Stimulated activated CD4-positive, alpha-beta T cell treated with anti-CD3 and anti-CD28 coated beads, Interleukin-4, amount 100 ng/mL, for 48 hours (primary cell): ENCODE results near the gene OR10A5.
"Not testable (repeated sequence)": the region's sequence is repeated elsewhere in the genome, so short reads cannot be mapped to it uniquely, and the experiment has no call there.

Experiments
- DNase-seq, 2 donors: peaks; one replicate each; pipeline ENCODE4 v3.0.0-alpha.2; 2020; ENCODE audit warnings: low read depth in 2 of 2

Gene OR10A5

DNA sequence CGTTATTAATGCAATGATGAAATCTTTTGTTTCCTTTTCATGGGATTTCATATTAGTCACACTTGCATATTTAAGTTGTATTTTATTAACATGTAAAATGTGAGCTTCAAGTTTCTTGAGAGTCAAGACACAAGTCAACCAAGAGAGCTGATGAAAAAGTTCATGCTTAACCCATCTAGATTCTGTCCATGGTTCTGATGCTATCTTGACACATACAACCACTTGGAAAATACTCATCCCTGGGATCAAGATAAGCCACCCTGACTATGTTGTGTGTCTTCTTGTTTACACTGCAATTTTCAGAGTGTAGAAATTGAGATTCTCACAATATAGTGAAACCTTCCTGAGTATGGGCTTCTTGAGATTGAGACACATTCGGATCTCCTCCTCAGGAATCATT is 30.3 kb downstream of the OR10A5 start:
- no peak for DNase-seq

- DNase-seq: no peak
Observed at GRCh38 chr11:6876325-6876724, 30.8 kb downstream of the OR10A5 start, which contains the start of gene OR10A4. Gene OR10A4 (plus strand): TSS chr11:6876625. CDS start chr11:6876648, 23 bp downstream.

- no peak for DNase-seq
Observed at GRCh38 chr11:6876914-6877313, 31.4 kb downstream of the OR10A5 start.

GRCh38 chr11:6882751-6883150 is 37.3 kb downstream of the OR10A5 start:
- DNase-seq: no peak

DNA sequence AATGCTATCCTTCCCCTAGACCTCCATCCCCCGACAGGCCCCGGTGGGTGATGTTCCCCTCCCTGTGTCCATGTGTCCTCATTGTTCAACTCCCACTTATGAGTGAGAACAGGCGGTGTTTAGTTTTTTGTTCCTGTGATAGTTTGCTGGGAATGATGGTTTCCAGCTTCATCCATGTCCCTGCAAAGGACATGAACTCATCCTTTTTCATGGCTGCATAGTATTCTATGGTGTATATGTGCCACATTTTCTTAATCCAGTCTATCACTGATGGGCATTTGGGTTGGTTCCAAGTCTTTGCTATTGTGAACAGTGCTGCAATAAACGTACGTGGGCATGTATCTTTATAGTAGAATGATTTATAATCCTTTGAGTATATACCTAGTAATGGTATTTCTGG is 42.2 kb downstream of the OR10A5 start:
- DNase-seq: not testable (repeated sequence)

DNA sequence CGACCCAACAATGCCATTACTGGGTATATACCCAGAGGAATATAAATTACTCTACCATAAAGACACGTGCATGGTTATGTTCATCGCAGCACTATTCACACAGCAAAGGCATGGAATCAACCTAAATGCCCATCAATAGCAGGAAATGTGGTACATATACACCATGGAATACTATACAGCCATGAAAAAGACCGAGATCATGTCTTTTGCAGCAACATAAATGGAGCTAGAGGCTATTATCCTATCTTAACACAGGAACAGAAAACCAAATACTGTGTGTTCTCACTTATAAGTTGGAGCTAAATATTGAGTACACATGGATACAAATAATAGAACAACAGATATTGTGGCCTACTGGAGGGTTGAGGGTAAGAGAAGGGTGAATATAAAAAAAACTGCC is 43.3 kb downstream of the OR10A5 start:
- no peak for DNase-seq

DNA sequence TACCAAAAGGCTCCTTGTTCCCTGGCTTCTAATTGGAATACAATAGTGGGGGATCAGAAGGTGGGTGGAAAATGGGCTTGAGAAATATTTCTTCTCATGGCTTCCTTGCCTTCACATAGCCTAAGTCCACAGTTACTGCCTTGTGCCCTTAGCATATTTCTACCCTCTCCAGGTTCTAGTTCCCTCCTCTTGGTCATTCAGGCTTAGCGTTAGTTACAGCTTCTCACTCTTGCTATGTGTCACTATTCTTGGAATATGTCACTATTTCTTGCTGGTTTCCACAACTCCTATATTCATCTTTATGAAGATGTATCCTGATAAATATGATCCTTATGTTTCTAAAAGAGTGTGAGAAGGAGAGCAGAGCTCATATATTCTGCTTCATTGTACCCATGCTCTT is 44.4 kb downstream of the OR10A5 start:
- no peak for DNase-seq

- DNase-seq: no peak
Observed at GRCh38 chr11:6892400-6892799, 46.9 kb downstream of the OR10A5 start, which contains the start of gene OR2D2. Gene OR2D2 (minus strand): TSS chr11:6892500. CDS start chr11:6892500, 0 bp downstream.

DNA sequence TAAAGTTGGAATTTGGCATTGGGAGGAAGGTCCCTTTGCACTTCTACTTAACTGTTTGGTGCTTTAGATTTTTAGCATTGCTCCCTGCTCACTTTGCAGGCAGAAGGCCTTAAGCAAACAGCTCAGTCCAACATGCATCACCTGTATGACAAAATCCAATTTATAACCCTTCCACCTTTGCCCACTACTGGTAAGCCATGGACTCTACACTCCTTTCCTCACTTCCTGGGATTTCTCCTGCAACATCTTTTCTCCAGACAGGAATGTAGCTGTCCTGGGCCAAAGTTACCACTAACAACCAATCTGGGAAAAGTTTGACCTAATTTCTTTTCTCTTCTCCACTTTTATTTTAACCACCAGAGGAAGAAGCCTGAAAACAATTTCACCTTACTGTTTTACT is 48.6 kb downstream of the OR10A5 start:
- no peak for DNase-seq

DNA sequence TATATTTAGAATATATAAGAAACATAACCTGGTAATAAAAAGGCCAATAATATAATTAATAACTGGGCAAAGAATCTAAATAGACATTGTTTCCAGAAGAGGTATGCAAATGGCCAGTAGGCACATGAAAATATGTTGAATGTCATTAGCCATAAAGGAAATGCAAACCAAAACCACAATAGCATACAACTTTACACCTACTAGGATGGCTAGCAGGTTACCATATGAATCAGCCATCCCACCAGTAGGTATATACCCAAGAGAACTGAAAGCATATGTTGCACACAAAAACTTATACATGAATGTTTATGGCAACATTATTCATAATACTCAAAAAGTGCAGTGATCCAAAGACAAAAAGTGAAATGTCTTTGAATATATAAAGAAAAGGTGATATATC is 49.5 kb downstream of the OR10A5 start:
- no peak for DNase-seq
